GM10266 (cell line): ENCODE data around the gene NCLN.

ENCODE experiments used
- DNase-seq: peaks from one replicate; pipeline ENCODE4 v3.0.0; 2012; ENCODE audit errors: extremely low spot score
- TF ChIP-seq, protein P1 (sequence below): IDR thresholded peaks from 2 replicates; pipeline ENCODE4 v1.5.1; 2012; ENCODE audit warnings: mild to moderate bottlenecking, low read depth; ENCODE audit not compliant: control insufficient read depth, insufficient read depth; ENCODE audit errors: missing control alignments

Gene NCLN

DNA sequence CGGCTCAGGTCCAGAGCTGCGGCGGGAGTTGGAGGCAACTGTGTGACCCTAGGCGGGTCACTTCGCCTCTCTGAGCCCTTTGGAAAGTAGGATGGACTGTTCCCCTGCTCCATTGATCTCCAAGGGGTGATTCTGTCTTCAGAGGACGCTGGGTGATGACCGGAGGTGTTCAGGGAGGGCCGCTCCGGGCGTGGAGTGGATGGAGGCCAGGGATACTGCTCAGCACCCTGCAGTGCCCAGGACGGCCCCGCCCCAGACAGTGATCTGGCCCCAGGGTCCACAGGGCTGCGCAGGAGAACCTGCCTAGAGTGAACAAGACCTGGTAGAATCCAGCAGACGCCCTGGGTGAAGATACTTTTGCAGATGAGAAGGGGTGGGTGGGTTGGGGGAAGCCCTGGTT, 7.0 kb downstream of the NCLN start:
- TF ChIP-seq, protein P1, sequence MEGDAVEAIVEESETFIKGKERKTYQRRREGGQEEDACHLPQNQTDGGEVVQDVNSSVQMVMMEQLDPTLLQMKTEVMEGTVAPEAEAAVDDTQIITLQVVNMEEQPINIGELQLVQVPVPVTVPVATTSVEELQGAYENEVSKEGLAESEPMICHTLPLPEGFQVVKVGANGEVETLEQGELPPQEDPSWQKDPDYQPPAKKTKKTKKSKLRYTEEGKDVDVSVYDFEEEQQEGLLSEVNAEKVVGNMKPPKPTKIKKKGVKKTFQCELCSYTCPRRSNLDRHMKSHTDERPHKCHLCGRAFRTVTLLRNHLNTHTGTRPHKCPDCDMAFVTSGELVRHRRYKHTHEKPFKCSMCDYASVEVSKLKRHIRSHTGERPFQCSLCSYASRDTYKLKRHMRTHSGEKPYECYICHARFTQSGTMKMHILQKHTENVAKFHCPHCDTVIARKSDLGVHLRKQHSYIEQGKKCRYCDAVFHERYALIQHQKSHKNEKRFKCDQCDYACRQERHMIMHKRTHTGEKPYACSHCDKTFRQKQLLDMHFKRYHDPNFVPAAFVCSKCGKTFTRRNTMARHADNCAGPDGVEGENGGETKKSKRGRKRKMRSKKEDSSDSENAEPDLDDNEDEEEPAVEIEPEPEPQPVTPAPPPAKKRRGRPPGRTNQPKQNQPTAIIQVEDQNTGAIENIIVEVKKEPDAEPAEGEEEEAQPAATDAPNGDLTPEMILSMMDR, result no peak
- no peak for DNase-seq

DNA sequence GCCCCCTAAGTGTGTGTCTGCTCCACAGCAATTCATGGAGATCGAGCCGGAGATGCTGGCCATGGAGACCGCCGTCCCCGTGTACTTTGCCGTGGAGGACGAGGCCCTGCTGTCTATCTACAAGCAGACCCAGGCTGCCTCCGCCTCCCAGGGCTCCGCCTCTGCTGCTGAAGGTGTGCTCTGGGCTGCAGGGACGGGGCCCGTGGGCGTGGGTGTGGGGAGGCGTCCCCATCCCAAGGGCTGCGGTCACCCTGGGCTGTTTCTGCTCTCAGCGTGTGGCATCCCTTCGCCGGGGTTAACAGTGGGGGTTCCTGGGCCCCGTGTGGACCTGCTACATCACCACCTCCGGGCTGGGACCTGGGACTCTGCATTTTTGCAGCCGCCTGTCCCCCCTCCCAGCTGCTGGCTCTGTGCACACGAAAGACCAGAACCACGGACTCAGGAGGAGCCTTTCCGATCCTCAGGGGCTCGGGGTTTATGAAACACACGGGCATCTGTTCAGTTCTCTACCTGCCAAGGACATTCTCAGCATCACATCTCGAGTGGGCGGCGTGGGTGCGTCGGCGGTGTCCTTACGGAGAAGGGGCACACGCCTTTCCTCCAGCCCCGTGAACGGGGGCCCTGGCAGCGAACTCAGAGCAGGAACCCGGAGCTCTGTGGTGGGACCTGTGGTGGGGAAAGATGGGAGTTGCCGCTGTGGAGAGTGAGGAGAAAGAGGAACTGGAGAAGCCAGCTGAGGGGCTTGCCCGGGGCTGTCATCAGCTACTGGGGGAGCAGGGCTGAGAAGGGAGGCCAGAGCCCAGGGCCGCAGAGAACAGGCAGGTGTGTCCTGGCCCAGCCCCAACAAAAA, 7.8 kb downstream of the NCLN start:
- DNase-seq, result no peak

DNA sequence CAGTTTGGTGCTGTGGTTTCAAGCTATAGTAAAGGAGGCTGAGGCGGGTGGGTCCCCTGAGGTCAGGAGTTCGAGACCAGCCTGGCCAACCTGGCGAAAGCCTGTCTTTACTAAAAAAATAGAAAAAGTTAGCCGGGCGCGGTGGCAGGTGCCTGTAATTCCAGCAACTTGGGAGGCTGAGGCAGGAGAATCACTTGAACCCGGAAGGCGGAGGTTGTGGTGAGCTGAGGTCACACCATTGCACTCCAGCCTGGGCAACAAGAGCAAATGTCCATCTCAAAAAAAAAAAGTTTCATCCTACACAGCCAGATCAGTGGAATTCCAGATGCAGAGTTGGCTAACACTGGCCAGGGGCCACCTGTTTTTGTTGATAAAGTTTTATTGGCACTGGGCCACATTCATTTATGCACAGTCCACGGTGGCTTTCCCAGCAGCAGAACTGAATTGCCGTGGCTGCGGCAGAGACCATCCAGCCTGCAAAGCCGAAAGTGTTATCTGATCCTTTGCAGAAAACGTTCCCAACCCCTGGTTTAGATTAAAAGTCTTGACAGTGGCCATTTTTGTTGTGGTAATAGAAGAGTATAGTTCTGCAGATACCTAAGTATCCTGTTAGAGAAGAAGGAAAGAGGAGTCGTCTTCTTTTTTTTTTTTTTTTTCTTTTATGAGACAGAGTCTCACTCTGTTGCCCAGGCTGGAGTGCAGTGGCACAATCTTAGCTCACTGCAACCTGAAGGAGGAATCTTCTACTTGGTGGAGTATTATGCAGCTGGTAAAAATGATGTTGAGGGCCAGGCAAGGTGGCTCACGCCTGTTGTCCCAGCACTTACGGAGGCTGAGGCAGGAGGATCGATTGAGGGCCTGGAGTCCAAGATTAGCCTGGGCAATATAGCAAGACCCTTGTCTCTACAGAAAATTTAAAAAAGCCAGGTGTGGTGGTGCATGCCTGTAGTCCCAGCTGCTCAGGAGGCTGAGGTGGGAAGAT, 8.7 kb downstream of the NCLN start:
- DNase-seq, result no peak
- TF ChIP-seq, protein P1, result no peak

More for the DNA sequence above, 7.8 kb downstream of the NCLN start:
- TF ChIP-seq, protein P1, result no peak

DNA sequence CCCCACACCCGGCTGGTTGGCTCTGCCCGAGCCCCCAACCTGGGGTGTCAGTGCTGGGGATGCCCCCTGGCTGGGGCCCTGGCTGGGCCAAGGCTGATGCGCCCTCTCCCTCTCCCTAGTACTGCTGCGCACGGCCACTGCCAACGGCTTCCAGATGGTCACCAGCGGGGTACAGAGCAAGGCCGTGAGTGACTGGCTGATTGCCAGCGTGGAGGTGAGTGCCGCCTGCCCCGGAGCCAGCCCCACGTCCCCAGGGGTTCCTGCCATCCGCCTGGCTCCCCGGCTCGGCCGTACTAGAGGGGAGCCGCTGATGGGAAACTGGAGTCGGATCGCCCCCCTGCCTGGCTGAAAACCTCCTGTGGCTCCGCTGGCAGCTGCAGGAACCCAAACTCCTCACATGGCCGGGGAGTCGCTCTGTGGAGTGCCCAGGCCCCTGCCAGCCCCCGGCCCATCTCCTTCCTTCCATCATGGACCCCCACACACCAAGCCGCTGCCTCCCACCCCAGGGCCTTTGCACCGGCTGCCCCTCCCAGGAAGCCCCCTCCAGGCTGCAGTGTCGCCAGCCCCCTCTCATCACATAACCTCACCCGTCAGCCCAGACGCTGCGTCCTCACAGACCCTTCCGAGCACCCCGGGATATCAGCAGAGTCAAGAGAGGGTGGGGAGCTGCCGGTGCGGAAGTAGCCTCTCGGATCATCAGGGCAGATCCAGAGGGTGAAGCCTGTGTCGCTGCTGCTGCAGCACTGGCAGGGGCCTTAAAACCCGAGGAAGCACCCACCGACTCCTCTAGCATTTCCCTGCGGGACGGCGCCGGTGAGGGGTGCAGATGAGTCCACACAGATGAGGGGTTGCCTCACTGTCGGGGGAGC, 10.6 kb downstream of the NCLN start:
- no peak for DNase-seq
- TF ChIP-seq, protein P1, result no peak

DNA sequence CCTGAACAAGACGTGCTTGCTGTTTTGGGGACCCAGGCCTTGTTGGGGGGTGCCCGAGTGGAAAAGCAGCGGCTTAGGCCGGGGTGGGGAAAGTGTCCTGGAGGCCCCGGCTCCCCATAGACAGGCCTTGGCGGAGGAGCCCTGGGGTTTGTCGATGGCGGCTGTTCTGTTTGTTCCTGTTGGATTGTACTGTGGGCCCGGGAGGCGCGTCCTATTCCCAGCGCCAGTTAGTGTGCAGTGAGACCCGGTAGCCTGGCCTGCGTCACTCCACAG, 11.1 kb downstream of the NCLN start:
- TF ChIP-seq, protein P1, result no peak
- no peak for DNase-seq

DNA sequence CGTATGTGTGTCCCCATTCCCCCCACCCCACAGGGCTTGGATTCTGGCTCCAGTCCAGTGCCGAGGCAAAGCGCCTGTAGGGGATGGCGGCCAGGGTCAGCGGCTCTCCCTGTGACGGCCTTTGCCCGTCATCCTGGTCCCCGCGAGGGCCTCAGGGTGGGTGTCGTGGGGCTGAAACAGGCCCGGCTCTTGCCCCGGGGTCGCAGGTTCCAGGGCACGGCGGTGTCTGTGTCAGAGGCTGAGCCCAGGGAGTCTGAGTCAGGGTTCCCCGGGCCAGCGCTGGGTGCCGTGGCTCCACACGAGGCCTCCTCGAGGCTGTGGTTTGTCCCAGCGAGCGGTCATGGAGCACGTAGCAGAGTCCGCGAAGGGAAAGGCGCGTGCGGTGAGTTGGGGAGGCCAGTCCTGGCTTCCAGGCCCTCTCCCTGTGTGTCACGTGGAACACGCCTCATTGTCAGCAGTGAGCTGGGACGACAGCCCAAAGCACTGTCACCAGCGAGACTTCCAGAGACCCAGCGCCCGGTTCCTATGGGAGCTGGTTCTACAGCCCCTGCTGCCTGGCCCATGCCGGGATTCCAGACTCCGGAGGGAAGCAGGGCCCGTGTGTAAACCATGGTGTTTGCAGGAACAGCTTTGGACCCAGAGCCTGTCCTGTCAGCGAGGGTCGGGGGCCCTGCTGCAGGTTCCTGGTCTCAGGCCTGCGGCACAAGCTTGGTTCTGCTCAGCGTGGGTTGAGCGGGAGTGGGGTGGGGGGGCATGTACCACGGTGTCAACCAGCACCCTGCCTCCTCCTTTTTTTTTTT, 13.4 kb downstream of the NCLN start:
- no peak for DNase-seq
- TF ChIP-seq, protein P1, result no peak
